Muscle of leg (tissue), 11 donors: ENCODE data around the gene ALOX12B. TPM values are rescaled to one million over a fixed set of nuclear protein-coding genes. Genes with fewer than 3 reads are reported as not detected.

Experiments
- DNase-seq: peaks from one replicate; pipeline ENCODE4 v3.0.0; 2013
- H3K27ac ChIP-seq: one replicate; pipeline ENCODE4 v1.5.1; 2013; ENCODE audit warnings: mild to moderate bottlenecking, low read length, control low read depth
- H3K27me3 ChIP-seq: one replicate; pipeline ENCODE4 v1.6.1; 2013; ENCODE audit warnings: low read length; ENCODE audit not compliant: control insufficient read depth, insufficient read depth
- H3K36me3 ChIP-seq: one replicate; pipeline ENCODE4 v1.6.1; 2013; ENCODE audit warnings: low read length; ENCODE audit not compliant: control insufficient read depth, insufficient read depth
- H3K4me1 ChIP-seq: one replicate; pipeline ENCODE4 v1.6.1; 2013; ENCODE audit warnings: low read length; ENCODE audit not compliant: control insufficient read depth, insufficient read depth
- H3K4me3 ChIP-seq: one replicate; pipeline ENCODE4 v1.5.1; 2013; ENCODE audit warnings: low read length, control low read depth
- H3K9me3 ChIP-seq: replicated peaks from 2 replicates; pipeline ENCODE4 v1.6.1; 2013; ENCODE audit warnings: low read depth, low read length; ENCODE audit not compliant: control insufficient read depth
- WGBS: methylation state at CpG from one replicate; pipeline ENCODE4 v1.1.5; 2013; ENCODE audit warnings: missing lambda C conversion rate; ENCODE audit not compliant: insufficient coverage; 5-methylcytosine and 5-hydroxymethylcytosine counted together
- polyA plus RNA-seq, 8 donors: library from polyadenylated mRNA; unstranded; fragments of 120-200 nt; gene quantifications; one replicate each; pipeline versions ENCODE4 v1.2.1 to v1.2.3, GENCODE V29; 2013; ENCODE audit warnings: inconsistent platforms in 1 of 8, low replicate concordance in 1 of 8; ENCODE audit not compliant: insufficient read length in 8 of 8, insufficient read depth in 1 of 8
- total RNA-seq: library from RNA; stranded (reverse); fragments of 120-200 nt; gene quantifications from one replicate; pipeline ENCODE4 v1.2.4, GENCODE V29; 2013

ALOX12B gene
- total and polyA plus RNA-seq, 9 donors = not detected

- no peak overlapping the region for H3K4me3 ChIP-seq
- no peak for DNase-seq
- H3K4me1 ChIP-seq = peaks cover 33% of the 10 kb centered on the region
- no peaks in the 10 kb centered on the region for H3K36me3 ChIP-seq
- H3K27ac ChIP-seq = no peak overlapping the region
- peaks cover 95% of the 10 kb centered on the region for H3K27me3 ChIP-seq
- WGBS = 87% methylated on average over 3 of the region's 3 CpGs
- no peaks in the 10 kb centered on the region for H3K9me3 ChIP-seq
Measured at GRCh38 chr17:8075081-8075480, 12.4 kb downstream of the ALOX12B start.

DNA sequence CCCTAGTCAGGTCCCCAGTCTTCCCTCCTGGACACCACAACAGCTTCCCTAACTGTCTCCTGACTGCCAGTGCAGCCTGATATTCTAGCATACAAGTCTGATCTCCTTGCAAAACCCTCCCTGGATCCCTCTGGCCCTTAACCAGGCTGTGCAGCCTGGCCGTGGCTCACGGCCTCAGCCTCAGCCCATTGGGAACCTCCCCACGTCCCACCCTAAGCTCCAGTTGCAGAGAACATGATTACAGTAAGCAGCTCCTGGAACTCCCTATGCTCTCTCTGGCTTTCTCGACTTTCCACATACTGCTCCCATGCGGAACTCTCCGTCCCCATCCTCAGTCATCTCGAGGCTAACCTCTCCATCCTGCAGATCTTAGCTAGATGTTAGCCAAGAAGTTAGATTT, 13.0 kb downstream of the ALOX12B start:
- Histone ChIP-seq H3K36me3 (no peaks in the 10 kb centered on the region), H3K27ac (no peak overlapping the region), H3K9me3 (no peaks in the 10 kb centered on the region), H3K27me3 (peaks cover 90% of the 10 kb centered on the region), H3K4me1 (peaks cover 28% of the 10 kb centered on the region), H3K4me3 (no peak overlapping the region)
- 17% methylated on average over 7 of the region's 7 CpGs for WGBS
- no peak for DNase-seq

- Histone ChIP-seq H3K27ac (no peak overlapping the region), H3K9me3 (no peaks in the 10 kb centered on the region), H3K4me1 (peaks cover 23% of the 10 kb centered on the region), H3K4me3 (no peak overlapping the region), H3K36me3 (no peaks in the 10 kb centered on the region), H3K27me3 (peaks cover 88% of the 10 kb centered on the region)
- WGBS = 2% methylated on average over 25 of the region's 28 CpGs
- DNase-seq = peak; percentile 37
Measured at GRCh38 chr17:8073627-8074484, 13.7 kb downstream of the ALOX12B start.

GRCh38 chr17:8072729-8073461, 14.6 kb downstream of the ALOX12B start:
- Histone ChIP-seq H3K36me3 (no peaks in the 10 kb centered on the region), H3K27ac (no peak overlapping the region), H3K4me1 (peaks cover 23% of the 10 kb centered on the region), H3K4me3 (no peak overlapping the region), H3K27me3 (peaks cover 84% of the 10 kb centered on the region), H3K9me3 (no peaks in the 10 kb centered on the region)
- 4% methylated on average over 31 of the region's 40 CpGs for WGBS
- DNase-seq = peak; percentile 39

- H3K4me3 ChIP-seq = no peak overlapping the region
- peaks cover 23% of the 10 kb centered on the region for H3K4me1 ChIP-seq
- H3K36me3 ChIP-seq = no peaks in the 10 kb centered on the region
- H3K27me3 ChIP-seq = peaks cover 83% of the 10 kb centered on the region
- no peak overlapping the region for H3K27ac ChIP-seq
- DNase-seq = no peak
- WGBS = 4% methylated on average over 24 of the region's 28 CpGs
- H3K9me3 ChIP-seq = no peaks in the 10 kb centered on the region
Measured at GRCh38 chr17:8072341-8072728, 15.2 kb downstream of the ALOX12B start.

DNA sequence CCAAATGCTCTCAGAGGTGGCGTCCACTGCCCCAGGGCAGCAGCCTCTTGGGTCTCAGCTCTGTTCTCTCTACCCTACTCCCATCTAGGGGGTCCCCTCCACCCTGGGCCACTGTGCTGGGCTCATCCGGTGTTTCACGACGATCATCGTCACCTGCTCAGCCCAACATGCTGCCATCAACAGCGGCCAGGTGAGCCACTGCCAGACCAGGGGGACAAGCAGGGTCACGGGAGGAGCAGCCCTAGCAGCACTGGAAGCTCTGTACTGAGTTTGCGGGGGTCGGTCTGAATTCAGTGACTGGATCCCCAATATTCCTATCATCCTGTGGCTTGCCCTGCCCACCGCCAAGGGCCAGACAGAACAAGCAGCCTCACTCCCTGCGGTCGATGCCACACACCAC, 16.0 kb downstream of the ALOX12B start:
- DNase-seq = no peak
- peaks cover 83% of the 10 kb centered on the region for H3K27me3 ChIP-seq
- no peaks in the 10 kb centered on the region for H3K36me3 ChIP-seq
- WGBS = 76% methylated on average over 9 of the region's 12 CpGs
- H3K27ac ChIP-seq = no peak overlapping the region
- H3K4me1 ChIP-seq = peaks cover 23% of the 10 kb centered on the region
- H3K9me3 ChIP-seq = no peaks in the 10 kb centered on the region
- H3K4me3 ChIP-seq = no peak overlapping the region

DNA sequence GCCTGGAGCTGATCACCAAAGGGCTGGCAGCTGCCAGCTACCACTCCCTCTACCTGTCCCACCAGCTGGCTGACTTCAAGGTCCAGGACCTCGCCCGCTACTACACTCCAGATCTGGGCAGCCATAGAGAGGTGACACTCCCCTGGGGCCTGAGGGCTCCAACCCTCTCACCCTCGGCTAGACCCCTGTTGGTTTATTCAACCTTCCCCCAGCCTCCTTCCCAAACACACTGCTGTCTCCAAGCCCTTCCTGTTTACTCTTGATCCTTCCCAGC, 18.0 kb downstream of the ALOX12B start:
- Histone ChIP-seq H3K36me3 (no peaks in the 10 kb centered on the region), H3K27me3 (peaks cover 77% of the 10 kb centered on the region), H3K9me3 (no peaks in the 10 kb centered on the region), H3K4me1 (peaks cover 23% of the 10 kb centered on the region), H3K27ac (no peak overlapping the region), H3K4me3 (no peak overlapping the region)
- no peak for DNase-seq
- 66% methylated on average over 3 of the region's 3 CpGs for WGBS

- H3K4me1 ChIP-seq = peaks cover 18% of the 10 kb centered on the region
- no peaks in the 10 kb centered on the region for H3K36me3 ChIP-seq
- H3K4me3 ChIP-seq = no peak overlapping the region
- H3K27ac ChIP-seq = no peak overlapping the region
- H3K9me3 ChIP-seq = no peaks in the 10 kb centered on the region
- no CpG with 5 or more reads among the region's 9 CpGs for WGBS
- peaks cover 77% of the 10 kb centered on the region for H3K27me3 ChIP-seq
- DNase-seq = no peak
Measured at GRCh38 chr17:8068736-8069586, 18.6 kb downstream of the ALOX12B start.

DNA sequence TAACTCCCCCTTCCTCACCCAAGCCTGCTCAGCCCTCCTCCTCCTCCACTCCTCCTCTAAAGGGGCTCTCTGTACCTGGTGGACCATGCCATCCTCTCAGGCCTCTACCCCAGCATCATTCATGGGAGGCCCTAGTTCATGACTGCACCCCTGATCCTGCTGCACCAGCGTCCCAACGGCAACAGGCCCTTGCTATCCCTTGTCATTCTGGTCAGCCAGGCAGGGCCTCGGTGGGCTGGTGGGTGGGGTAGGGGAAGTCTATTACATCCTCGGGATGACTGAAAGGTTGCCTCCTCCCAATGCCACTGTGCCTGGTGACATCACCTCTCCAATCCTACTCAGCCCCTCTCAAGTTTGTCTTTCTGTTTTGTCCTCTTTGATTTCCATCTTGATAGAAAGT, 19.7 kb downstream of the ALOX12B start:
- WGBS = no CpG with 5 or more reads among the region's 4 CpGs
- no peak overlapping the region for H3K4me3 ChIP-seq
- H3K36me3 ChIP-seq = no peaks in the 10 kb centered on the region
- H3K9me3 ChIP-seq = no peaks in the 10 kb centered on the region
- no peak overlapping the region for H3K27ac ChIP-seq
- H3K4me1 ChIP-seq = peaks cover 8% of the 10 kb centered on the region
- peaks cover 75% of the 10 kb centered on the region for H3K27me3 ChIP-seq
- no peak for DNase-seq
